Osteocyte (in vitro differentiated cells): Measurements from ENCODE around the gene SSBP2. TPM values are rescaled to one million over a fixed set of nuclear protein-coding genes. Genes with fewer than 3 reads are reported as not detected.

Experiments
- DNase-seq: peaks from one replicate; pipeline ENCODE4 v3.0.0; 2021; ENCODE audit warnings: mixed read lengths; ENCODE audit not compliant: unreplicated experiment; ENCODE audit errors: extremely low spot score
- H3K27ac Mint-ChIP-seq: one replicate; pipeline ENCODE4 v1.8.0; 2021; ENCODE audit warnings: mild to moderate bottlenecking, mixed read lengths; ENCODE audit not compliant: unreplicated experiment
- H3K27me3 Mint-ChIP-seq: one replicate; pipeline ENCODE4 v1.8.0; 2021; ENCODE audit warnings: mixed read lengths; ENCODE audit not compliant: unreplicated experiment
- H3K36me3 Mint-ChIP-seq: one replicate; pipeline ENCODE4 v1.8.0; 2021; ENCODE audit warnings: mixed read lengths; ENCODE audit not compliant: unreplicated experiment
- H3K4me1 Mint-ChIP-seq: one replicate; pipeline ENCODE4 v1.8.0; 2021; ENCODE audit warnings: mixed read lengths; ENCODE audit not compliant: unreplicated experiment
- H3K4me3 Mint-ChIP-seq: one replicate; pipeline ENCODE4 v1.8.0; 2021; ENCODE audit warnings: mild to moderate bottlenecking, moderate library complexity, mixed read lengths; ENCODE audit not compliant: unreplicated experiment
- H3K9me3 Mint-ChIP-seq: one replicate; pipeline ENCODE4 v1.8.0; 2021; ENCODE audit warnings: mixed read lengths; ENCODE audit not compliant: unreplicated experiment
- total RNA-seq: library from RNA; stranded (reverse); gene quantifications from 2 replicates; pipeline ENCODE4 v1.2.1, GENCODE V29; 2021
- TF ChIP-seq, protein P1 (sequence below): fragments of 200-600 bp; sonication (generic); IDR thresholded peaks from 2 replicates; pipeline ENCODE4 v1.5.0; 2021; ENCODE audit warnings: antibody characterized with exemption, mild to moderate bottlenecking, moderate library complexity

Gene SSBP2
- total RNA-seq, 1 donor from 2014 or later = 62.1 TPM

DNA sequence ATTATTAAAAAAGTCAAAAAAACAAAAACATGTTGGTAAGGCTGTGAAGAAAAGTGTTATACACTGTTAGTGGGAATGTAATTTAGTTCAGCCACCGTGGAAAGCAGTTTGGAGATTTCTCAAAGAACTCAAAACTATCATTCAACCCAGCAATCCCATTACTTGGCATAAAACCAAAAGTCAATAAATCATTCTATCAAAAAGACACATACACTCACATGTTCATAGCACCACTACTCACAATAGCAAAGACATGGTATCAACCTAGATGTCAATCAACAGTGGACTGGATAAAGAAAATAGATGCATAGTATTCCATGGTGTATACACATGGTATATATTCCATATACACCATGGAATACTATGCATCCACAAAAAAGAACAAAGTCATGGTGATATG lies 208.7 kb downstream of the SSBP2 start:
- Mint-ChIP-seq H3K27me3 (no peaks in the 10 kb centered on the region), H3K9me3 (peaks cover 8% of the 10 kb centered on the region), H3K4me1 (no peaks in the 10 kb centered on the region), H3K27ac (no peak overlapping the region), H3K36me3 (peaks cover 16% of the 10 kb centered on the region), H3K4me3 (no peak overlapping the region)
- DNase-seq = no peak
- TF ChIP-seq, protein P1, sequence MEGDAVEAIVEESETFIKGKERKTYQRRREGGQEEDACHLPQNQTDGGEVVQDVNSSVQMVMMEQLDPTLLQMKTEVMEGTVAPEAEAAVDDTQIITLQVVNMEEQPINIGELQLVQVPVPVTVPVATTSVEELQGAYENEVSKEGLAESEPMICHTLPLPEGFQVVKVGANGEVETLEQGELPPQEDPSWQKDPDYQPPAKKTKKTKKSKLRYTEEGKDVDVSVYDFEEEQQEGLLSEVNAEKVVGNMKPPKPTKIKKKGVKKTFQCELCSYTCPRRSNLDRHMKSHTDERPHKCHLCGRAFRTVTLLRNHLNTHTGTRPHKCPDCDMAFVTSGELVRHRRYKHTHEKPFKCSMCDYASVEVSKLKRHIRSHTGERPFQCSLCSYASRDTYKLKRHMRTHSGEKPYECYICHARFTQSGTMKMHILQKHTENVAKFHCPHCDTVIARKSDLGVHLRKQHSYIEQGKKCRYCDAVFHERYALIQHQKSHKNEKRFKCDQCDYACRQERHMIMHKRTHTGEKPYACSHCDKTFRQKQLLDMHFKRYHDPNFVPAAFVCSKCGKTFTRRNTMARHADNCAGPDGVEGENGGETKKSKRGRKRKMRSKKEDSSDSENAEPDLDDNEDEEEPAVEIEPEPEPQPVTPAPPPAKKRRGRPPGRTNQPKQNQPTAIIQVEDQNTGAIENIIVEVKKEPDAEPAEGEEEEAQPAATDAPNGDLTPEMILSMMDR = no peak

- DNase-seq = no peak
- H3K9me3 Mint-ChIP-seq = peaks cover 8% of the 10 kb centered on the region
- TF ChIP-seq, protein P1 = no peak
- no peaks in the 10 kb centered on the region for H3K27me3 Mint-ChIP-seq
- no peak overlapping the region for H3K27ac Mint-ChIP-seq
- H3K4me1 Mint-ChIP-seq = peaks cover 2% of the 10 kb centered on the region
- H3K4me3 Mint-ChIP-seq = no peak overlapping the region
- peaks cover 18% of the 10 kb centered on the region for H3K36me3 Mint-ChIP-seq
These were observed 212.9 kb downstream of the SSBP2 start for GRCh38 chr5:81537905-81538547.

DNA sequence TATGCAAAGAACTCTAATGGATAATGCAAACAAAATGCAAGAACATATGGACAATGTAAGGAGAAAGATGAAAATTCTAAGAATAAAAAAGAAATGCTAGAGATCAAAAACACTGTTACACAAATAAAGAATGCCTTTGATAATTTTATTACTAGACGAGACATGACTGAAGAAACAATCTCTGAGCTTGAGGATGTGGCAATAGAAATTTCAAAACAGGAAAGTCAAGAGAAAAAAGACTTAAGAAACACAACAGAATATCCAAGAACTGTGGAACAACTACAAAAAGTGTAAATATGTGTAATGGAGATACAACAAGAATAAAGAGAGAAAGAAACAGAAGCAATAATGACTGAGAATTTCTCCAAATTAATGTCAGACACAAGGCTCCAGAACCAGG lies 216.5 kb downstream of the SSBP2 start:
- H3K36me3 Mint-ChIP-seq = peaks cover 16% of the 10 kb centered on the region
- peaks cover 8% of the 10 kb centered on the region for H3K9me3 Mint-ChIP-seq
- no peak overlapping the region for H3K4me3 Mint-ChIP-seq
- DNase-seq = no peak
- peaks cover 2% of the 10 kb centered on the region for H3K4me1 Mint-ChIP-seq
- TF ChIP-seq, protein P1 = no peak
- H3K27ac Mint-ChIP-seq = no peak overlapping the region
- no peaks in the 10 kb centered on the region for H3K27me3 Mint-ChIP-seq

DNA sequence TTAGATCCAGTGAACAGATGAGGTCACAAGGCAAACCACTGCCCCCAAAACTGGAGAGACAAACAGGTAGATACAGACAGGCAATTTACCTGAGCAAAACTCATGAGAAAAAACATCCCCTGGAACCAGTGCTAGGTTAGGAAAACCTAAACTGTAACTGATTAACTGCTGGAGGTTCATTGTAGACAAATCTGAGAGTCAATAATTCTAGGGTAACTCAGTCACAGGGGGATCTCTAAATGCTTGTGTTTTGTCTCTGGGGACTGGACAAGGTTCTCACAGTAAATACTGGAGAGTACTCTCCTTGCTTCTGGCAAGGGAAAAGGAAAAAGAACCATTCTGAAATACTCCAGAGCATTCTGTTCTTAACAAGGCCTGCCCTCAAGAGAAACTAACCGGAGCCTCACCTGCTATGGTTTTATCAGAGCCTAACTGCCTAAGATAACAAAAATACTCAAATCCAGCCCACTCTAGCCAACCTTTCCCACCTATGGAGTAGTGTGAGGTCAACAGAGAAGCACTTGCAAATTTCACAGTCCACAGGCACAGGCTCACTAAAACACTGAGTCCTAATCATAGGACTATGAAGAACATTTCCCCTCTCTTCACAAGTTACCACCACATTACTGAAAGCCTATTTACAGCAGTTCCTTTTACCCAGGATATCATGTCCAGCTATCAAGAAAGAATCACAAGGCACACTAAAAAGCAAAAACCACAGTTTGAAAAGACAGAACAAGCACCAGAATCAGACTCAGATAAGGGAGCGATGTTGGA lies 217.1 kb downstream of the SSBP2 start:
- H3K27me3 Mint-ChIP-seq = no peaks in the 10 kb centered on the region
- no peak overlapping the region for H3K4me3 Mint-ChIP-seq
- peaks cover 2% of the 10 kb centered on the region for H3K4me1 Mint-ChIP-seq
- peaks cover 11% of the 10 kb centered on the region for H3K36me3 Mint-ChIP-seq
- peaks cover 3% of the 10 kb centered on the region for H3K9me3 Mint-ChIP-seq
- TF ChIP-seq, protein P1 = no peak
- DNase-seq = no peak
- H3K27ac Mint-ChIP-seq = no peak overlapping the region

DNA sequence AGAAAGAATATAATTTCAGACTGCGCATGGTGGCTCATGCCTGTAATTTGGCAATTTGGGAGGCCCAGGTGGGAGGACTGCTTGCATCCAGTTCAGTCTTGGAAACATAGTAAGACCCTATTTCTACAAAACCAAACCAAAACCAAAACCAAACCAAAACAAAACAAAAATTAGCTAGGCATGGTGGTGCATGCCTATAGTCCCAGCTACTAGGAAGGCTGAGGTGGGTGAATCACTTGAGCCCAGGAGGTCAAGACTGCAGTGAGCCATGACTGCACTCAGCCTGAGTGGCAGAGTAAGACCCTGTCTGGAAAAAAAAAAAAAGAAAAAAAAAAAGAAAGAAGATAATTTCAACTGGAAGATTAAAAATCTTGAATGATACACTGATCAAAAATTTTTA lies 220.0 kb downstream of the SSBP2 start:
- DNase-seq = no peak
- H3K4me3 Mint-ChIP-seq = no peak overlapping the region
- no peaks in the 10 kb centered on the region for H3K9me3 Mint-ChIP-seq
- H3K4me1 Mint-ChIP-seq = peaks cover 3% of the 10 kb centered on the region
- H3K27me3 Mint-ChIP-seq = no peaks in the 10 kb centered on the region
- TF ChIP-seq, protein P1 = no peak
- peaks cover 4% of the 10 kb centered on the region for H3K36me3 Mint-ChIP-seq
- H3K27ac Mint-ChIP-seq = no peak overlapping the region
